Measurements from ENCODE around the gene SMAP2. TPM values are rescaled to one million over a fixed set of nuclear protein-coding genes. Genes with fewer than 3 reads are reported as not detected.

Gene SMAP2
- total and polyA plus RNA-seq, 2 of the 4 experiments (the other 2 are of a cell fraction), result 30.1 to 31.0 TPM

DNA sequence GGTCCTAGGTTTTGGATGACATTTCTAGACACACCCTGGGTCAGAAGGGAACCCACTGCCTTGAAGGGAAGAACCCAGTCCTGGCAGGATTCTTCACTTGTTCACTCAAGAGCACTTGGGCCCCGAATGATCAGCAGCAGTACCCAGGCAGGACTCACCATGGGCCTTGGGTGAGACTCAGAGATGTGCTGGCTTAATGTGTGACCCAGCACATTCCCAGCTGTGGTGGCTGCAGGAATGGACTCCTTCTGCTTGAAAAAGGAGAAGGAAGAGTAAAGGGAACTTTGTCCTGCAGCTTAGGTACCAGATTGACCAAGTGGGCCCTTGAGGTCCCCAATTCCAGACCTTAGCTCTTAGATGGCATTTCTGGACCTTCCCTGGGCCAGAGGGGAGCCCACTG lies 12.3 kb upstream of the SMAP2 start:
- H3K79me1 ChIP-seq (ENCODE audit: low read depth in 1 of 2, low read length in 2 of 2), result no peaks in the 10 kb centered on the region
- no peak overlapping the region for H3K27ac ChIP-seq (ENCODE audit: insufficient read depth, low read length)
- H3K9ac ChIP-seq (ENCODE audit: low read depth, low read length), result no peak overlapping the region
- intact Hi-C loops (cut with micrococcal nuclease) (no loop called here), in situ Hi-C loops (cut with MboI; ENCODE audit: low sequenced_read_pairs) (no loop called here), dilution Hi-C loops (cut with HindIII; ENCODE audit: low sequenced_read_pairs, unreplicated experiment) (no loop called here)
- no peak for DNase-seq
- no peak overlapping the region for H3K18ac ChIP-seq (ENCODE audit: low read depth, low read length)
- H4K20me1 ChIP-seq (ENCODE audit: insufficient read depth, low read length), result no peaks in the 10 kb centered on the region
- no peaks in the 10 kb centered on the region for H3K9me1 ChIP-seq (ENCODE audit: insufficient read depth, low read length)
- H3K27me3 ChIP-seq (ENCODE audit: control insufficient read depth, insufficient read depth, low read length), result peaks cover 11% of the 10 kb centered on the region
- peaks cover 11% of the 10 kb centered on the region for H3K9me3 ChIP-seq (ENCODE audit: control insufficient read depth, insufficient read depth, low read length)
- no peak overlapping the region for H2BK120ac ChIP-seq (ENCODE audit: low read depth, low read length)
- TF ChIP-seq, protein P1, sequence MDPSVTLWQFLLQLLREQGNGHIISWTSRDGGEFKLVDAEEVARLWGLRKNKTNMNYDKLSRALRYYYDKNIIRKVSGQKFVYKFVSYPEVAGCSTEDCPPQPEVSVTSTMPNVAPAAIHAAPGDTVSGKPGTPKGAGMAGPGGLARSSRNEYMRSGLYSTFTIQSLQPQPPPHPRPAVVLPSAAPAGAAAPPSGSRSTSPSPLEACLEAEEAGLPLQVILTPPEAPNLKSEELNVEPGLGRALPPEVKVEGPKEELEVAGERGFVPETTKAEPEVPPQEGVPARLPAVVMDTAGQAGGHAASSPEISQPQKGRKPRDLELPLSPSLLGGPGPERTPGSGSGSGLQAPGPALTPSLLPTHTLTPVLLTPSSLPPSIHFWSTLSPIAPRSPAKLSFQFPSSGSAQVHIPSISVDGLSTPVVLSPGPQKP (IDR thresholded peaks at IDR 0.05; ENCODE audit: borderline replicate concordance, low read depth, low read length), result no peak
- TF ChIP-seq, protein P2, sequence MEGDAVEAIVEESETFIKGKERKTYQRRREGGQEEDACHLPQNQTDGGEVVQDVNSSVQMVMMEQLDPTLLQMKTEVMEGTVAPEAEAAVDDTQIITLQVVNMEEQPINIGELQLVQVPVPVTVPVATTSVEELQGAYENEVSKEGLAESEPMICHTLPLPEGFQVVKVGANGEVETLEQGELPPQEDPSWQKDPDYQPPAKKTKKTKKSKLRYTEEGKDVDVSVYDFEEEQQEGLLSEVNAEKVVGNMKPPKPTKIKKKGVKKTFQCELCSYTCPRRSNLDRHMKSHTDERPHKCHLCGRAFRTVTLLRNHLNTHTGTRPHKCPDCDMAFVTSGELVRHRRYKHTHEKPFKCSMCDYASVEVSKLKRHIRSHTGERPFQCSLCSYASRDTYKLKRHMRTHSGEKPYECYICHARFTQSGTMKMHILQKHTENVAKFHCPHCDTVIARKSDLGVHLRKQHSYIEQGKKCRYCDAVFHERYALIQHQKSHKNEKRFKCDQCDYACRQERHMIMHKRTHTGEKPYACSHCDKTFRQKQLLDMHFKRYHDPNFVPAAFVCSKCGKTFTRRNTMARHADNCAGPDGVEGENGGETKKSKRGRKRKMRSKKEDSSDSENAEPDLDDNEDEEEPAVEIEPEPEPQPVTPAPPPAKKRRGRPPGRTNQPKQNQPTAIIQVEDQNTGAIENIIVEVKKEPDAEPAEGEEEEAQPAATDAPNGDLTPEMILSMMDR (conservative IDR thresholded peaks at IDR 0.05; ENCODE audit: low read depth, low read length), result no peak
- WGBS, 2 experiments (ENCODE audit: extremely low coverage in 2 of 2, insufficient read length in 1 of 2), result no CpG with 5 or more reads among the region's 1 CpG
- H4K8ac ChIP-seq (ENCODE audit: low read depth in 2 of 2, low read length in 2 of 2), result no peak overlapping the region
- no peak overlapping the region for H2BK20ac ChIP-seq (ENCODE audit: low read depth, low read length)
- no peak overlapping the region for H3K56ac ChIP-seq (ENCODE audit: extremely low read depth, insufficient read depth, low read length)
- no peaks in the 10 kb centered on the region for H3K4me1 ChIP-seq (ENCODE audit: control insufficient read depth, insufficient read depth, low read length)
- no peak overlapping the region for H3K14ac ChIP-seq (replicated peaks; ENCODE audit: low read depth, low read length)
- H4K5ac ChIP-seq (ENCODE audit: low read depth, low read length), result no peak overlapping the region
- no peak overlapping the region for H3K4me2 ChIP-seq (ENCODE audit: low read depth, low read length)
- H3K4ac ChIP-seq (ENCODE audit: low read depth, low read length), result no peak overlapping the region
- H2AK5ac ChIP-seq (ENCODE audit: low read depth, low read length), result no peak overlapping the region
- BruUV-seq (replicated peaks), result no TSS peak
- H2AFZ ChIP-seq (replicated peaks; ENCODE audit: low read length, poor library complexity), result no peak overlapping the region
- H3K4me3 ChIP-seq (ENCODE audit: insufficient read depth, low read depth, low read length), result no peak overlapping the region
- H2AK9ac ChIP-seq (replicated peaks; ENCODE audit: low read depth, low read length, poor library complexity), result no peak overlapping the region
- ChIA-PET POLR2A (ENCODE audit: unreplicated experiment) (no interaction called here), CTCF (no interaction called here)
- H4K91ac ChIP-seq (ENCODE audit: insufficient read depth, low read depth, low read length), result no peak overlapping the region
- H2BK5ac ChIP-seq (ENCODE audit: low read depth, low read length, poor library complexity, severe bottlenecking), result no peak overlapping the region
- ATAC-seq (ENCODE audit: low read depth), result no peak
- H3K23ac ChIP-seq (ENCODE audit: low read depth, low read length), result no peak overlapping the region
- no peak overlapping the region for H2BK15ac ChIP-seq (ENCODE audit: low read depth, low read length)
- H3K36me3 ChIP-seq (ENCODE audit: control insufficient read depth, insufficient read depth, low read length), result no peaks in the 10 kb centered on the region

Data from IMR-90 (cell line).